Progenitor cell of endocrine pancreas (in vitro differentiated cells): ENCODE data around the gene IFNL4. TPM values are rescaled to one million over a fixed set of nuclear protein-coding genes. Genes with fewer than 3 reads are reported as not detected.

Experiments used
- DNase-seq: peaks from one replicate; pipeline ENCODE4 v3.0.0; 2021; ENCODE audit warnings: low spot score; ENCODE audit not compliant: unreplicated experiment
- H3K27ac Mint-ChIP-seq: 2 replicates; pipeline ENCODE4 v1.8.0; 2021; ENCODE audit warnings: mild to moderate bottlenecking, moderate library complexity, mixed read lengths
- H3K27me3 Mint-ChIP-seq: 2 replicates; pipeline ENCODE4 v1.8.0; 2021; ENCODE audit warnings: mixed read lengths
- H3K36me3 Mint-ChIP-seq: 2 replicates; pipeline ENCODE4 v1.8.0; 2022; ENCODE audit warnings: mixed read lengths; ENCODE audit not compliant: insufficient read depth
- H3K4me1 Mint-ChIP-seq: 2 replicates; pipeline ENCODE4 v1.8.0; 2021; ENCODE audit warnings: low read depth, mixed read lengths
- H3K4me3 Mint-ChIP-seq: 2 replicates; pipeline ENCODE4 v1.8.0; 2021; ENCODE audit warnings: low read depth, mild to moderate bottlenecking, moderate library complexity, mixed read lengths
- H3K9me3 Mint-ChIP-seq: 2 replicates; pipeline ENCODE4 v1.8.0; 2021; ENCODE audit warnings: low read depth, mixed read lengths
- total RNA-seq: library from RNA; stranded (reverse); gene quantifications from 2 replicates; pipeline ENCODE4 v1.2.1, GENCODE V29; 2021
- TF ChIP-seq, protein P1 (sequence below): fragments of 200-600 bp; sonication (generic); IDR thresholded peaks from one replicate; pipeline ENCODE4 v1.5.0; 2021; ENCODE audit warnings: antibody characterized with exemption, mild to moderate bottlenecking; ENCODE audit not compliant: unreplicated experiment

Gene IFNL4
- total RNA-seq, 1 donor from 2014 or later: not detected

GRCh38 chr19:39237200-39238184, 11.2 kb downstream of the IFNL4 start:
- H3K36me3 Mint-ChIP-seq: no peaks in the 10 kb centered on the region

DNA sequence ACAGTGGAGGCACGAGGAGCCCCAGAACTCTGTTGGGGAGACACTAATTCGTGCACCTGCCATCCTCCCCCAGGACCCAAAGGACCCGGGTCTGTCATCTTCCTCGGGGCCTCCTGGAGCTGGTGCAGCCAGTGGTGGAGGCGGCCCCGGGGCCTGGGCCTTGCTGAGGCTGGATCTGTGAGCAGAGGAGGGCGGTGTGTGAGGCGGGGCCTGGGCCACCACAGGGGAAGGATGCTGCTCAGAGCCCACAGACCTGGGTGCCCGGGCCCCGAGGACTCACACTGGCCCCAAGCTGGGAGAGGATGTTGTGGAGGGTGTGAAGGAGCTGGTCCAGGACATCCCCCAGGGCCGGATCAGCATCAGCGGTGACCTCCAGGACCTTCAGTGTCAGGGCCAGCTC, 12.1 kb downstream of the IFNL4 start:
- DNase-seq: no peak
- H3K27me3 Mint-ChIP-seq: peaks cover 59% of the 10 kb centered on the region
- no peaks in the 10 kb centered on the region for H3K36me3 Mint-ChIP-seq
- H3K4me1 Mint-ChIP-seq: no peaks in the 10 kb centered on the region
- H3K4me3 Mint-ChIP-seq: no peak overlapping the region
- H3K27ac Mint-ChIP-seq: no peak overlapping the region
- TF ChIP-seq, protein P1, sequence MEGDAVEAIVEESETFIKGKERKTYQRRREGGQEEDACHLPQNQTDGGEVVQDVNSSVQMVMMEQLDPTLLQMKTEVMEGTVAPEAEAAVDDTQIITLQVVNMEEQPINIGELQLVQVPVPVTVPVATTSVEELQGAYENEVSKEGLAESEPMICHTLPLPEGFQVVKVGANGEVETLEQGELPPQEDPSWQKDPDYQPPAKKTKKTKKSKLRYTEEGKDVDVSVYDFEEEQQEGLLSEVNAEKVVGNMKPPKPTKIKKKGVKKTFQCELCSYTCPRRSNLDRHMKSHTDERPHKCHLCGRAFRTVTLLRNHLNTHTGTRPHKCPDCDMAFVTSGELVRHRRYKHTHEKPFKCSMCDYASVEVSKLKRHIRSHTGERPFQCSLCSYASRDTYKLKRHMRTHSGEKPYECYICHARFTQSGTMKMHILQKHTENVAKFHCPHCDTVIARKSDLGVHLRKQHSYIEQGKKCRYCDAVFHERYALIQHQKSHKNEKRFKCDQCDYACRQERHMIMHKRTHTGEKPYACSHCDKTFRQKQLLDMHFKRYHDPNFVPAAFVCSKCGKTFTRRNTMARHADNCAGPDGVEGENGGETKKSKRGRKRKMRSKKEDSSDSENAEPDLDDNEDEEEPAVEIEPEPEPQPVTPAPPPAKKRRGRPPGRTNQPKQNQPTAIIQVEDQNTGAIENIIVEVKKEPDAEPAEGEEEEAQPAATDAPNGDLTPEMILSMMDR: no peak
- H3K9me3 Mint-ChIP-seq: no peaks in the 10 kb centered on the region

More at GRCh38 chr19:39237200-39238184, 11.2 kb downstream of the IFNL4 start:
- Mint-ChIP-seq H3K27ac (no peak overlapping the region), H3K4me1 (no peaks in the 10 kb centered on the region), H3K9me3 (no peaks in the 10 kb centered on the region), H3K4me3 (no peak overlapping the region), H3K27me3 (peaks cover 55% of the 10 kb centered on the region)
- TF ChIP-seq, protein P1: no peak
- DNase-seq: no peak

DNA sequence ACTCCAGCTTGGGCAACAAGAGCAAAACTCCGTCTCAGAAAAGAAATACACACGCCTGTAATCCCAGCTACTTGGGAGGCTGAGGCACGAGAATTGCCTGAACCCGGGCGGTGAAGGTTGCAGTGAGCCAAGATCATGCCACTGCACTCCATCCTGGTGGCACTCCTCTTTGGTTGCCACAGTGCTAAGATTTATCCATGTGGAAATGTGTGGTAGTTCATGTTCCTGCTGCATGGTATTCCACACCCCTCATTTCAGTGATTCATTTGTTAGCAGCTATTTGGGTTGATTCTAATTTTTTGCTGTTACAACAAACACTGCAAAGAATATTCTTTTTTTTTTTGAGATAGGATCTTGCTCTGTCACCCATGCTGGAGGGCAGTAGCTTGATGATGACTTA, 15.9 kb downstream of the IFNL4 start:
- no peak overlapping the region for H3K27ac Mint-ChIP-seq
- TF ChIP-seq, protein P1: no peak
- H3K36me3 Mint-ChIP-seq: no peaks in the 10 kb centered on the region
- H3K27me3 Mint-ChIP-seq: peaks cover 54% of the 10 kb centered on the region
- no peaks in the 10 kb centered on the region for H3K9me3 Mint-ChIP-seq
- no peaks in the 10 kb centered on the region for H3K4me1 Mint-ChIP-seq
- no peak overlapping the region for H3K4me3 Mint-ChIP-seq
- no peak for DNase-seq

DNA sequence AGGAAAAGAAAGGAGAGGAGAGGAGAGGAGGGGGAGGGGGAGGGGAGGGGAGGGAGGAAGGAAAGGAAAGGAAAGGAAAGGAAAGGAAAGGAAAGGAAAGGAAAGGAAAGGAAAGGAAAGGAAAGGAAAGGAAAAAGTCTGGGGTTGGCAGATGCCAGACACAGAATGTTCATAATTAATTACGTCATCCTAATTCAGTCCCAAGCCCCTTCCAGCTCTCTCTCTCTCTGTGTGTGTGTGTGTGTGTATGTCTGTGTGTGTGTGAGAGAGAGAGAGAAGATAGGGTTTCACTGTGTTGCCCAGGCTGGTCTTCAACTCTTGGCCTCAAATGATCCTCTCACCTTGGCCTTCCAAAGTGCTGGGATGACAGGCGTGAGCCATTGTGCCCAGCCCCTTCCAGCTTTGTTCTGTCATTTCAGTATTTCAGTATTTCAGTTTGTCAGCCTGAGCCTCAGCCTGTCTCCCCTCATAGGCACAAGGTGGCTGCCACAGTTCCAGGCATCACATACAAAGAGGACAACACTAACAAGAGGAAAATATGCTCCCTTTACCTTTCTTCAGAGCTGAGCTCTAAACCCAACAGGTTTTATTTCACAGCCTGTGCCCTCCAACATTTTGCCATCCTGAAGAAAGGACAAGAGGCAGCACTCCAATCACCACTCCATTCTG, 18.4 kb downstream of the IFNL4 start:
- H3K4me1 Mint-ChIP-seq: no peaks in the 10 kb centered on the region
- TF ChIP-seq, protein P1: no peak
- H3K27me3 Mint-ChIP-seq: peaks cover 56% of the 10 kb centered on the region

DNA sequence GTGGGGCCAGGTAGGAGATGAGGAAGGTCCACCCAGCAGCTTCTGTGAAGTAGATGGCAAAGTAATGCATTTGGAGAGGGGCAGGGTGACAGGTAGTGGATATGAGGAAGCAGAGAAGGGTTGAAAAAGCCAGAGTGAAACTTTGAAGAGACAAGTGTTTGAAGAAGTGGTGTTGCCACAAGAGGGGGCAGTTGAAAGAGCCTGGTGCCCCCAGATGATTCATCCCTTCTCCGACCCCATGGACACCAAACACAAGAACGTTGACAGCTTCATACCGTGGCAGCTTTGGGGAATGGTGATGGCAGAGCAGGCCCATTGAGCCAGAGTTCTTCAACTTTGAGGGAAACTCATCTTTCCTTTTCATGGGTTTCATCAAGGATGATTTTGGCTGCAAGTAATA, 23.7 kb downstream of the IFNL4 start:
- TF ChIP-seq, protein P1: no peak
- Mint-ChIP-seq H3K27me3 (peaks cover 60% of the 10 kb centered on the region), H3K27ac (no peak overlapping the region), H3K9me3 (no peaks in the 10 kb centered on the region), H3K4me3 (no peak overlapping the region), H3K4me1 (no peaks in the 10 kb centered on the region), H3K36me3 (no peaks in the 10 kb centered on the region)
- DNase-seq: no peak

More for the DNA sequence above, 18.4 kb downstream of the IFNL4 start:
- Mint-ChIP-seq H3K4me3 (no peak overlapping the region), H3K27ac (no peak overlapping the region), H3K36me3 (no peaks in the 10 kb centered on the region), H3K9me3 (no peaks in the 10 kb centered on the region)
- DNase-seq: no peak
